Activated CD8-positive, alpha-beta T cell treated with anti-CD3 and anti-CD28 coated beads for 36 hours (primary cell): ENCODE measurements around the gene SHISA6. TPM values are rescaled to one million over a fixed set of nuclear protein-coding genes. Genes with fewer than 3 reads are reported as not detected.

Experiments used
- ATAC-seq: fragments of 200-7000 bp; cut with Tn5 transposase; one replicate; pipeline ENCODE4 v1.10.0; 2021; ENCODE audit warnings: mild to moderate bottlenecking, moderate library complexity
- CTCF ChIA-PET: fragments of 350-600 bp; sonication (Branson Sonifier 250); formaldehyde crosslinking; loops from one replicate; lab custom pipeline; 2021; ENCODE audit warnings: antibody characterized with exemption; lab: Charles Lee
- POLR2A ChIA-PET: fragments of 350-600 bp; sonication (Branson Sonifier 250); formaldehyde crosslinking; loops from one replicate; lab custom pipeline; 2021; ENCODE audit warnings: antibody characterized with exemption; lab: Charles Lee
- DNase-seq: peaks from one replicate; pipeline ENCODE4 v3.0.0-alpha.2; 2020
- H3K27ac Mint-ChIP-seq: one replicate; pipeline ENCODE4 v1.8.0; 2021; ENCODE audit warnings: mild to moderate bottlenecking, mixed read lengths
- H3K27me3 Mint-ChIP-seq: one replicate; pipeline ENCODE4 v1.8.0; 2021; ENCODE audit warnings: mixed read lengths
- H3K36me3 Mint-ChIP-seq: one replicate; pipeline ENCODE4 v1.8.0; 2021; ENCODE audit warnings: low read depth, mixed read lengths
- H3K4me1 Mint-ChIP-seq: one replicate; pipeline ENCODE4 v1.8.0; 2021; ENCODE audit warnings: low read depth, mixed read lengths
- H3K4me3 Mint-ChIP-seq: one replicate; pipeline ENCODE4 v1.8.0; 2021; ENCODE audit warnings: mild to moderate bottlenecking, moderate library complexity, mixed read lengths
- H3K9me3 Mint-ChIP-seq: one replicate; pipeline ENCODE4 v1.8.0; 2021; ENCODE audit warnings: mixed read lengths
- intact Hi-C: fragments of 100-400 bp; cut with micrococcal nuclease; formaldehyde crosslinking; loops from one replicate; pipeline ENCODE4 v1.10.0; 2022
- total RNA-seq, 2 experiments: library from RNA; stranded (reverse); gene quantifications; one replicate each; pipeline ENCODE4 v1.2.3, GENCODE V29; 2021
- TF ChIP-seq, protein P1 (sequence below): fragments of 200-600 bp; IDR thresholded peaks from one replicate; pipeline ENCODE4 v1.8.0; 2022; ENCODE audit warnings: antibody characterized with exemption, mild to moderate bottlenecking

SHISA6 gene
- total RNA-seq, 2 experiments from 2014 or later, result not detected

DNA sequence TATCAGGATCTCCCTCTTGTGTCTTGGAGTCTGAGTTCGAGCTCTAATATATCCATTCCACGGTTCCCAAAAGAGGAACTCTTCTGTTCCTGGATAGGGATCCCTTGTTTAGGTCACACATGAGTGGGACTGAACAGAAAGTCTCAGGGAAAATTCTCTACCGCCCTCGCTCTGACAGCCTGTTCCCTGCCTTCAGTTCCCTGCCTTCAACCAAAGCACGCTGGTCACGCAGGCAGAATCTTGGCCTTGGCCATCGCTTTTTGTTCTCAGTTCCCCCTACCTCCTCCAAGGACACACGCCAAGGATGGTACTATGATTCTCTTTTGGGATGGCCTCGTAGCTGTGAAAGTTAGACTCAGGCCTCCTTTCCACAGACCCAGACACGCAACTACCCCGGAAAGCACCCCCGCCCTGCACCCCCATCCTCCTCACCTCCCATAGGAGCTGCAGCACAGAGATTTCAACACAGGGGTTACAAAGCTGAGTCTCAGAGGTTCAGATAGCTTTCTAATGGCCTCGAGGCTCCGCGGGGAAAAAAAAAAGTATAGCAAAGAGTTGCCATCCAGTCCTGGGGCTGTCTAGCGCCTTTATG lies 1.5 kb upstream of the SHISA6 start:
- DNase-seq (no peak), ATAC-seq (no peak)
- Mint-ChIP-seq H3K9me3 (no peaks in the 10 kb centered on the region), H3K36me3 (no peaks in the 10 kb centered on the region), H3K4me3 (no peak overlapping the region), H3K27me3 (peaks cover 39% of the 10 kb centered on the region), H3K27ac (no peak overlapping the region), H3K4me1 (no peaks in the 10 kb centered on the region)
- intact Hi-C loops, result no loop called here
- CTCF ChIA-PET, result no interaction called here
- TF ChIP-seq, protein P1, sequence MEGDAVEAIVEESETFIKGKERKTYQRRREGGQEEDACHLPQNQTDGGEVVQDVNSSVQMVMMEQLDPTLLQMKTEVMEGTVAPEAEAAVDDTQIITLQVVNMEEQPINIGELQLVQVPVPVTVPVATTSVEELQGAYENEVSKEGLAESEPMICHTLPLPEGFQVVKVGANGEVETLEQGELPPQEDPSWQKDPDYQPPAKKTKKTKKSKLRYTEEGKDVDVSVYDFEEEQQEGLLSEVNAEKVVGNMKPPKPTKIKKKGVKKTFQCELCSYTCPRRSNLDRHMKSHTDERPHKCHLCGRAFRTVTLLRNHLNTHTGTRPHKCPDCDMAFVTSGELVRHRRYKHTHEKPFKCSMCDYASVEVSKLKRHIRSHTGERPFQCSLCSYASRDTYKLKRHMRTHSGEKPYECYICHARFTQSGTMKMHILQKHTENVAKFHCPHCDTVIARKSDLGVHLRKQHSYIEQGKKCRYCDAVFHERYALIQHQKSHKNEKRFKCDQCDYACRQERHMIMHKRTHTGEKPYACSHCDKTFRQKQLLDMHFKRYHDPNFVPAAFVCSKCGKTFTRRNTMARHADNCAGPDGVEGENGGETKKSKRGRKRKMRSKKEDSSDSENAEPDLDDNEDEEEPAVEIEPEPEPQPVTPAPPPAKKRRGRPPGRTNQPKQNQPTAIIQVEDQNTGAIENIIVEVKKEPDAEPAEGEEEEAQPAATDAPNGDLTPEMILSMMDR, result no peak
- POLR2A ChIA-PET, result no interaction called here

GRCh38 chr17:11240041-11240840 lies 772 bp upstream of the SHISA6 start:
- H3K27ac Mint-ChIP-seq, result no peak overlapping the region
- peaks cover 42% of the 10 kb centered on the region for H3K27me3 Mint-ChIP-seq
- H3K4me1 Mint-ChIP-seq, result no peaks in the 10 kb centered on the region
- intact Hi-C loops, result no loop called here
- TF ChIP-seq, protein P1, result no peak
- ChIA-PET CTCF (no interaction called here), POLR2A (no interaction called here)
- no peak overlapping the region for H3K4me3 Mint-ChIP-seq
- no peaks in the 10 kb centered on the region for H3K9me3 Mint-ChIP-seq
- DNase-seq (no peak), ATAC-seq (no peak)
- no peaks in the 10 kb centered on the region for H3K36me3 Mint-ChIP-seq

DNA sequence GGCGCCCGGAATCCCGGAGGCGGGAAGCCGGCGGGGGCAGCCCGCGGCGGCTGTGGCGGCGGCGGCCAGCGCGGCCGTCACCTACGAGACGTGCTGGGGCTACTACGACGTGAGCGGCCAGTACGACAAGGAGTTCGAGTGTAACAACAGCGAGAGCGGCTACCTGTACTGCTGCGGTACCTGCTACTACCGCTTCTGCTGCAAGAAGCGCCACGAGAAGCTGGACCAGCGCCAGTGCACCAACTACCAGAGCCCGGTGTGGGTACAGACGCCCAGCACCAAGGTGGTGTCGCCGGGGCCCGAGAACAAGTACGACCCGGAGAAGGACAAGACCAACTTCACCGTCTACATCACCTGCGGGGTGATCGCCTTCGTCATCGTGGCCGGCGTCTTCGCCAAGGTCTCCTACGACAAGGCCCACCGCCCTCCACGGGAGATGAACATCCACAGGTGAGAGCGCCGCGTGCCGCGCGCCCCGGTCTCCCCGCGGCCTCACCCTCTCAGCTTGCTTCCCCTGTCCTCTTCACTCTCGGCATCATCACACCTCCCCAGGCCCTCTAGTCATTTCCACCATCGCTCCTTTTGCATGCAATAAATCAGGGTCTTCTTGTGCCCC lies 706 bp downstream of the SHISA6 start:
- POLR2A ChIA-PET, result no interaction called here
- no peaks in the 10 kb centered on the region for H3K9me3 Mint-ChIP-seq
- ATAC-seq, result no peak
- H3K36me3 Mint-ChIP-seq, result no peaks in the 10 kb centered on the region
- no peaks in the 10 kb centered on the region for H3K4me1 Mint-ChIP-seq
- CTCF ChIA-PET, result no interaction called here
- TF ChIP-seq, protein P1, result no peak
- intact Hi-C loops, result no loop called here
- no peak for DNase-seq
- H3K4me3 Mint-ChIP-seq, result no peak overlapping the region
- peaks cover 41% of the 10 kb centered on the region for H3K27me3 Mint-ChIP-seq
- no peak overlapping the region for H3K27ac Mint-ChIP-seq

DNA sequence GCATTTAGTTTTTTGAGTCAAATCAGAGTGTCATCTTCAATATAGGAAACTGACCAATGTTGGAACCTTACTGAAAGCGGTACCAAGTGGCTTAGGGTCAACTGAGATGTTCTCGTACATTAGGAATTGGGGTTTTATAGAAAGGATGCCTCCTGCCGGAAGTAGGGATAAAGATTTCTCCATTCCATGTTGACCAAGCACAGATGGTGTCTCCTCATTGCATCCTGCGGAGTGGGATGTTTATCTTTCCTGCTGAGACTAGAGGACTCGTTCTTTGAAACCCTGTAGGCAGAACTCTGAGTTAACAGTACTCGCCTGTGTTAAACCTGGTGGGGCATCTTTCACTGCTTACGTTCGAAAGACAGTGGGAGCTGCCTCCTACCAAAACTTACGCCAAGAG lies 1.4 kb downstream of the SHISA6 start:
- ATAC-seq, result no peak
- Mint-ChIP-seq H3K9me3 (no peaks in the 10 kb centered on the region), H3K36me3 (no peaks in the 10 kb centered on the region), H3K27ac (no peak overlapping the region), H3K4me3 (no peak overlapping the region), H3K27me3 (peaks cover 41% of the 10 kb centered on the region), H3K4me1 (no peaks in the 10 kb centered on the region)
- intact Hi-C loops, result no loop called here
- CTCF ChIA-PET, result no interaction called here
- no peak for DNase-seq
- TF ChIP-seq, protein P1, result no peak
- POLR2A ChIA-PET, result no interaction called here

- DNase-seq (no peak), ATAC-seq (no peak)
- H3K27me3 Mint-ChIP-seq, result peaks cover 29% of the 10 kb centered on the region
- H3K4me3 Mint-ChIP-seq, result no peak overlapping the region
- ChIA-PET CTCF (no interaction called here), POLR2A (no interaction called here)
- TF ChIP-seq, protein P1, result no peak
- H3K27ac Mint-ChIP-seq, result no peak overlapping the region
- intact Hi-C loops, result no loop called here
- no peaks in the 10 kb centered on the region for H3K4me1 Mint-ChIP-seq
- no peaks in the 10 kb centered on the region for H3K36me3 Mint-ChIP-seq
- no peaks in the 10 kb centered on the region for H3K9me3 Mint-ChIP-seq
Observed at GRCh38 chr17:11244776-11245175, 3.8 kb downstream of the SHISA6 start.
